ENCODE data around the gene MIR17HG.
"Not testable (repeated sequence)": the region's sequence is repeated elsewhere in the genome, so short reads cannot be mapped to it uniquely, and the experiment has no call there.

Gene MIR17HG

DNA sequence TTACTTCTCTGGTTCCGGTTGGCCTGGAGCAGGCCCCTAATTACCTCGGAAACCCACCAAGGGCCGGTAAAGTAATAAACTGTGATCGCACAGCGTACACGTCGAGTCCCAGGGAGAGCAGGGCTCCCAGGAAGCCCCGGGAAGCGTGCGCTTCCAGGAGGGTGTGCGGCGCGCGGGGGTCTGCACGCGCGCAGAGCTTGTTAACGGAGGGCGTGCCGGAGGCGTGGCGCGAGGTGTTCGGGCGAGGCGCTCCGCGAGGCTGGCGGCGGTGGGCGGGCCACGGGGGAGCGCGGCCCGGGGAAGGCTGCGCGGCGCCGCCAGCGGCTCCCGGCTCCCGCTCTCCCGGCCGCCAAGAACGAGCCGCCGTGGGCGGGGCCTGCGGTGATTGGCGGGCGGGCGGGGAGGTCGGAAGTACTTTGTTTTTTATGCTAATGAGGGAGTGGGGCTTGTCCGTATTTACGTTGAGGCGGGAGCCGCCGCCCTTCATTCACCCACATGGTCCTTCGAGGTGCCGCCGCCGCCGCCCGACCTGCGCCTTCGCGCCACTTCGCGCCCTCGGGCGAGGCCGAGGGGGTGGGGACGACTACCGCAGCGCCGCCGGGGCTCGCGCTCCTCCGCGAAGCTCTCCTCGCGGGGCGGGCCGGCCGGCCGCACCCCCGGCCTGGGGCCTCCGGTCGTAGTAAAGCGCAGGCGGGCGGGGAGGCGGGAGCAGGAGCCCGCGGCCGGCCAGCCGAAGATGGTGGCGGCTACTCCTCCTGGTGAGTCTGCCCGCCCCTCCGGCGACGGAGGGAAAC, at the start of gene MIR17HG:
Gene MIR17HG (plus strand): TSS at position 486 of the 794 bp plus-strand sequence.
- DNase-seq = peak; percentile 84

DNA sequence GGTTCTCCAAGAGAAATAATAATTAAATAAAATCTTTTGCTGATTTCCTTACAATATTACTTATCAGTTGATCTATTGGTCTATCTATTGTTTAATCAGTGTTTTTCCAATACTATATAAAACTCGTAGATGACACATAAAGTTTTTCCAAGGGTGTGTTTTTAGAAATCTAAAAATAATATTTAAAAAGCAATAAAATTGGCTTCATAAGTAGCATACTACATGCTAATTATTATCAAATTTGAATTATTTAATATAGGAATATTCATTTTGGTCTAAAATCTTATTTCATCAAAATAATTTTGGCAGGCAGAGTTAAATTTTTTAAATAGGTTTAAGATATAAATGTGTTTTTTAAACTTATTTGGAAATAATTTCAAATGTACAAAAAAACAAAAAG, 49.4 kb upstream of the MIR17HG start:
- no peak for DNase-seq

DNA sequence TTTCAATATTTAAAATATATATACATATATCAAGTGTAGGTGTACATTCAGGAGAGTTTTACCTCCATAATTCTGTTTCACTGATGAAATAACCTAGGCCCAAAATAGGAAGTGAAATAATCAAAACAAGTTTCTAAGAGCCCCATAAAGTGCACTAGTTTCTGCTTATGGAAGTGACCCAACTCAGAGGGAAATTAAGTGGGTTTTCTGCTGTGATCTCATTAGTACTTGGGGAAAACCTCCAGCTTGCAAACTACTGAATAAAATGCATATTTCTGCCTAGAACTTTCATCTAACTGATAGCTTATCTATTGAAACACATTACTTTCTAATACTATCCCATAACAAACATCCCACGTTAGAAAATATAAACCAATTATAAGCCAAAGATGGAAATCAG, 45.4 kb upstream of the MIR17HG start:
- DNase-seq = no peak

DNA sequence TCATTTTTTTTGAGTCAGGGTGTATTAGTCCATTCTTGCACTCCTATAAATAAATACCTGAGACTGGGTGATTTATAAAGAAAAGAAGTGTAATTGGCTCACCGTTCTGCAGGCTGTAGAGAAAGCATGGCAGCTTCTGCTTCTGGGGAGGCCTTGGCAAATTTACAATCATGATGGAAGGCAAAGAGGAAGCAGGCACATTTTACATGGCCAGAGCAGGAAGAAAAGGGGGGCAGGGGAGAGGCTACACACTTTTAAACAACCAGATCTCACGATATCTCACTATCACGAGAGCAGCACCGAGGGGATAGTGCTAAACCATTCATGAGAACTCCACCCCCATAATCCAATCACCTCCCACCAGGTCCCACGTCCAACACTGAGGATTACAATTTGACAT, 44.5 kb upstream of the MIR17HG start:
- DNase-seq = no peak

DNA sequence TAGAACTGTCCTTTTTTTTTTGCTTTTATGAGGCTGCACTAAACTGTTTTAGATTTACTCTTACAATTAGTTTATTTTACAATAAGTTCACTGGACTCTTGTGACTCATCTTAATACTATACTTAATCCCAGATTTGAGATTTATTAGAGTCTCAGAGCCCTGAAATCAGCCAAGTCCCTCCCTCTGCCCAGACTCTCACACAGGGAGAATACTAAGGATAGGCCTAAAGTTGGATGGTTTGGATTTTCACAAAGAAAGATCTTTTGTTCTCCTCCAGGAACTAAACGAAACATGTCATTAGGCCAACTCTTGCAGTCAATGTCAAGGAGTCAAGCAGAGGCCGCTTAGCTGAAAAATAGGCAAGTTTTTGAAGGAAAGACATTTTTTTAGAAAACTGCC, 42.7 kb upstream of the MIR17HG start:
- DNase-seq = no peak

DNA sequence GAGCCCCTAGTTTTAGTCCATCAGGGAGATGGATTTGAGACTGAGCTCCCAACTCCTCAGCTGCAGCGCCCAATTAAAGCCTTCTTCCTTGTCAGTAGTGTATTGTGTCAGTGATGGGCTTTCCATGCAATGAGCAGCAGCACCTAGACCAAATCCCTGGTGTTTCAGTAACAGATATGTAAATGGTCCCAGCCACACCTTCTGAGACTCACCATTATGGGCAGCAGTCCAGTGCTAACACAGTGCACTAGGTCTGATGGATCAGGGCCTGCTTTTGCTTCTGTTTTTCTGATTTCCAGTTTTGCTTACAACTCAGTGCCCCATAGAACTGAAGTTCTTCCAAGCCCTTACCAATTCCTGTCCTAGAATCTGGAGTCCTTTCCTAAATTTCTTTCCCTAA, 41.8 kb upstream of the MIR17HG start:
- no peak for DNase-seq

DNA sequence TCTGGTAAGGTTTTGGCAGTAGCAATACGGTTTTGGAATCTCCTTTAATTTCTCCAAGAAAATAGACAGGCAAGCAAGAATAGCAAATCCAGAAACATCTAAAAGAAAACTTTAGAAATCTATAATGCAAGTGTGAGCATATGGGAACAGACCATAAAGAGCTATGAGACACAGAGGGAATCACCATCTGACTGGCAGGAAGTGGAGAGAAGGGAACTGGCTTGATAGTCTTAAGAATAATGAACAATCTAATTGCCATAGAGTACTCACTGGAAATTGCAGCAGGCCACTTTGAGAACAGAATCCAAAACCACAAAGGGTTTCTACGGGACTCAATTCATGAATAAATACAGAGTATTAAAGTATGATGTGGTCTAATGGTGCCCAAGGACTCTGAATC, 39.6 kb upstream of the MIR17HG start:
- DNase-seq = no peak

DNA sequence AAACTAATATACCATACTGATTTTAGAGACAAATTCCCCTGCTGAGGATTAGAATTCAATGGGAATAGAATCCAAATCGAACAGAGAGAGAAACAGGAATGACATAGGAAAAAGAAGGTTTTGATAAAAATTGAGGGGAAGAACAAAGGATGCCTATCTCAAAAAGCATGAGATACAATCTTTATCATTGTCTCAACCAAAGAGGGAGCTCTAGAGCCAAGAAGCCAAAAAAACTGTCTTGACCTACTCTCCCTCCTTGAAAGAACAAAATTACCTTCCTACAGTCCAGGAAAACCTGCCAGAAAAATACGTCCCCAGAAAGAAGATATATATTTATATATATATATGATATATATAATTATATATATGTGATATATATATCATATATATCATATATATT, 39.2 kb upstream of the MIR17HG start:
- DNase-seq = no peak

DNA sequence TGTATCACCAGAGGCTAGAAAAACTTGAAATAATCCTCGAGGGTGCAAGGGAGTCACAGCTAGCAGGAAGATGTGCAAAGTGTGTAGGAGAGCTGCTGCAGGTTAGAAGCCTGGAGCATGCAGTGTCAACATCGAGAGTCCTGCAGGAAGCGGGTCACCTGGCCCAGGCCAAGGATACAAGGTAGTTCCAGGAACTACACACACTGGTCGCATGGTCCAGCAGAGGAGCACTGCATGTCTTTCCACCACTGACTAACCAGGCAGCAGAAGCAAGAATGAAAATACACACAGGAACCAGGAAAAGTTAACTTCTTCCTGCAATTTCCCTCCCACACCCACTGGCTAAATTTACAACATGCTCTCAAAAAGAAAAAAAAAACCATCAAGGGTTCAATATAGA, 36.0 kb upstream of the MIR17HG start:
- no peak for DNase-seq

DNA sequence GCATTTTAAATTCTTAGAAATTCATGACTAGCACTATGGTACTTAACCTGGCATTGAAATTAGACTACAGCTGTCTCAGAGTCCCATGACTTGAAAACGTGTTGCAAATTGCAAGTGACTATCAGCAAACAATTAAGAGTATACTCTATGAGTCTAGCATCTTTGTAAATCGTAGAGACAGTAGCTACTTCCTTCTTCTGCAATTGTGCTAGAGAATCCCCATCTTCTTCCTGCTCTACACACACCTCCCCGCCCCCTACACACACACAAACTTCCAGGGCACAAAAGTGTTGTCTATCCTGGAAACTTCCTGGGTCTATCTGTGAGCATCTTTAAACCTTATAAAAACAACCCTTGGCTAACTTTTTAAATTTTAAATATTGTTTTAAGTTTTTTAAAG, 35.2 kb upstream of the MIR17HG start:
- DNase-seq = no peak

DNA sequence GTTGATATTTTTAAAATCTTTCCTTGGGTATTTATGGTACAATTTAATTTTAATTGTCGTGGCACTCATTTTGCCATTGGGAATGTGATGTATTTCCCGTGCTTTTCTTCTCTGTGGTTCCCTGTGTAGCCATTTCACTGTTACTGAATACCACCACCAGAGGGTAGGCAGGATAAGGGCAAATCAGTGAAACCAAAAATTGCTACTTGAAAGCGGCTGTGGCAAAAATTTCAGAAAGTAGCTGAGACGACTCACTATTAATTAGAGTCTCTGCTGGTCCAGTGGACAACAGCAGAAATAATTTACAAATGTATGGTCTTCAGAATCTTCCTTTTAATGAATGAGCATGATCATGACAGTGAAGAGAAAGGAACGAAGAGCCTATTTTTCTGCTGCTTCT, 34.4 kb upstream of the MIR17HG start:
- DNase-seq = peak; percentile 2

DNA sequence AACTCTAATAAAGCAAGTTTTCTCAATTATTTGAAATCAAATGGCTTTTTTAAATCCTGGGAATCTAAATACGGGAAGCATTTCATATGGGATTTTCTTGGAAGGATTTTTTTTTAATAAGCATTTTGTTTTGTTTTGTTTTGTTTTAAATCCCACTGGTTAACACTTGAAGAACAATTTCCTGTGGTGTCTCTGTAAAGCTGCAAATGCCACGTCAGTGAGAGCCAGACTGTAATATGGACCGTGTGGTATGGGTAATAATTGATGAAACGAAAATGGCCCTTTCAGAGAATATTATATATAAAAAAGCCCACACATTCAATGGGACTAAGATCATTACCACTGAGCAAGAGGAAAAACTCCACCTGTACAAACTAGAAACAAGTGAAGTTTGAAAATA, 33.9 kb upstream of the MIR17HG start:
- no peak for DNase-seq

DNA sequence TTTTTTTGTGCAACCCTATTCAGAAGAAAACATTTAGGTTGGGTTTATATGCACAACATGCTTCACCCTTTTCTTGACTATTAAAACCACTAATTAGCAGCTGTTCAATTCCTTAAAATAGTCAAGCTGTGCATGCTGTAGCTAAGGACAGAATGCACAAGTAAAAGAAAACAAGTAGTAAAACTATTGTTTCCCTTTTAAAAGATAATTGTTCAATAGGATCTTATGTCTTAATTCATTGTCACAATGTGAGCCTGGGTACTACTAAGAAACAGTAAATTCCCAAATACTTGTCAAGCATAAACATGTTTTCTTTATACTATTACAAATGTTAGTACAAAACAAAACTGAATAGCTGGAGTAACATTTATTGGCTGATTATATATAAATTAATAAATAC, 32.6 kb upstream of the MIR17HG start:
- DNase-seq = no peak

DNA sequence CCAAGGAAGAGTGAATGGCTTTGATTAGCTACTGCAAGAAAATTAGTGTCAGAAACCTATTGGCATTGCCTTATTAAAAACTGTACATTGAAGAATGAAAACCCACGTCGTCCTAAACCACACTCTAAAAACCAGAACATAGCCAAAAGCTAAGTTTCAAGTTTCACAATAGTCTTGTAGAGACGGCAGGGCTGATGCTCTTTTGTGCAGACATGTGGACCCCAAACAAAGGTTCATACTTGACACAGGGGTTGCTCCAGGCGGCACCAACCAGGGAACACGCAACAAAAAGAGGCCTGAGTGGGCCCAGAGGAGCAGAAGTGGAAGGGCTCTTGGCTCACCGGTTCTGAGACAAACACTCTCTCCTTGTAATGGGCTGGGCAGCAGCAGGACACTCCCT, 28.6 kb upstream of the MIR17HG start:
- no peak for DNase-seq

DNA sequence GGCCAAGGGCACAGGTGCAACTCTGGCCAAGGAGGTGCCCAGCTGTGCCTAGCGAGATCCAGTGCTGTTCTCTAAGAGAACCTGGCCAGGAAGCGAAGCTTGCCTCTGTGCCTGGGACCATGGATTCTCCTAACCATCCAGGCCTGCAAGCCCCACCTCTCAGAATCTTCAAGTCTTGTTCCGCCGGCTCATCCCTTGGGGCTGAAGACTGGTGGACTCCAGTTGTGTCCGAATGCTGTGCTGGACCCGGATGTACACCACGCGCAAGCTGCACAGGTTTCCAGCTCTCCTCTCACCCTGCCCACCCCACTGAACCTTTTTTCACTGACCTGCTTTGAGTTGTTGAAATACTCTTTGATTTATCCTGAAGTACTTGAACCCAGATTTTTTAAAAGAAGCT, 27.5 kb upstream of the MIR17HG start:
- DNase-seq = no peak

DNA sequence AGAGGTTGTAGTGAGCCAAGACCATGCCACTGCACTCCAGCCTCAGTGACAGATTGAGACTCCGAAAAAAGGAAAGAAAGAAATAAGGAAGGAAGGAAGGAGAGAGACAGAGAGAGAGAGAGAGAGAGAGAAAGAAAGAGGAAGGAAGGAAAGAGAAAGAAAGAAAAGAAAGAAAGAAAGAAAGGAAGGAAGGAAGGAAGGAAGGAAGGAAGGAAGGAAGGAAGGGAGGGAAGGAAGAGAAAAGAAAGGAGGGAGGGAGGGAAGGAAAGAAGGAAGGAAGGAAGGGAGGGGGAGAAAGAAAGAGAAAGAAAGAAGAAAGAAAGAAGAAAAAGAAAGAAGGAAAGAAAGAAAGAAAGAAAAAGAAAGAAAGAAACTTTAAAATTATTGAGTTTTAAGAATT, 26.5 kb upstream of the MIR17HG start:
- DNase-seq = not testable (repeated sequence)

DNA sequence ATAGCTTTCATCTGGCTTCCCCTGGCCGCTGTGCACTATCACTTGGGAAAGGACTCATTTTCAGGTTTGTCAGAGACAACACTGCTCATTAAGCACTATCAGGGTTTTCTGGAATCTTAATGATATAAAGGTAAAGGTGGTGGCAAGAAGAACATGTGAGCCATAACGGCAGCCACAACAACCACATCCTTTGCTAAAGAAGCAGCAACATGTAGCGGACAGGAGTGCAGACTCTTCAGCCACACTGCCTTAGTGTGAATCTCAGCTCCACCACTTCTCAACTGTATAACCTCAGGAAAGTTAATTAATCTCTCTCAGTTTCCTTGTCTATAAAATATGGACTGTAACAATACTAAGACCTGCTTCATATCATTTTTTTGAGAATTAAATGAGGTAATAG, 24.1 kb upstream of the MIR17HG start:
- no peak for DNase-seq

DNA sequence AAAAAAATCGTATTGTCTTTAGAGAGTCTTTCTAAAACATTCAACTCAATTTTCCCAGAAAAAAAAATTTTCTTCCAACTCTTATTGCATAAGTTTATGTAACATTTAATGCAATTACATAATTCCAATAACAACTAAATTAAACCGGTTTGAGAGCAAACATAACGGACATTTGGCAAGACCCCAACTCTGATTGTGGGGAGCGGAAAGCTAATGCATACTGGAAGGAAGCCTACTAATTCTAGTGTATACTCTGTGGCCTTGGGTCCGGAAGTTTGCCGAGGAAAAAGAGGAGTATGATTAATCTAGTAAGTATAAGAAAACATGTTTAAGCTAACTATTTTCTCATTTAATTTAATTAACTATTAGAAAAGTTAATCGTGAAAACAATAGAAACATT, 21.3 kb upstream of the MIR17HG start:
- DNase-seq = no peak

DNA sequence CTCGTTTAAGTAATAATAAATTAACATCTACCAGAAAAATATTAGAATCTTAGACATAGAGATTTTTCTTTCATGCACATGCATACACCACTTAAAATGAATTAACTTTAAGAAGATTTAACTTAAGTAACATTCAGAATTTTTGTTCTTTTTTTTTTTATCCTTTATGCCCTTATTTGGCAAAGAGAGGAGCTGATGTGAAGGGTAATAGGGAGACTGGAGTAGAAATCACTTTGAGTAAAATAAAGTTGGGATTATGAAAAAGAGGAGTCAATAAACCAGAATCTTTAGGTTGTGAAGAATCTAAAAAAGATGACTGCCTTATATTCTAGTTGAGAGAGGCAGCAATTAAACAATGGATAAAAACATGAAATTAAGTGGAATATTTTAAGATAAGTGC, 18.8 kb upstream of the MIR17HG start:
- DNase-seq = no peak

DNA sequence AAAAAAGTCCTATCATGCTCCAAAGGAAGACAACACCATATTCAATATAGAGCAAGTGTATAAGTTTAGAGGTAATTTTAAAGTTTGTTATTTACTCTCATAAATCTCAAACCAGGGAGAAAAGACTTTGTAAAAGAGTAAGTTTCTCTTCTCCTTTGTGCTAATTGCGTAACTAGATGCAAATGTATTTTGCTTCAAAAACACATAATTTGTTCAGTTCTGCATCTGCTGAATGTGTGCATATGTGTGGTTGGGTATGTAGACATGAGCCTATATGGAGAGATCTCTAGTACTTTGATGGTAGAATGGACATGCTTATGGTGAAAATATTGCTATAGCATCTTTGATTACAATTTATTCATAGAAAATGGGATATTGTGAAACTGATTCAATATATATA, 17.8 kb upstream of the MIR17HG start:
- DNase-seq = no peak

DNA sequence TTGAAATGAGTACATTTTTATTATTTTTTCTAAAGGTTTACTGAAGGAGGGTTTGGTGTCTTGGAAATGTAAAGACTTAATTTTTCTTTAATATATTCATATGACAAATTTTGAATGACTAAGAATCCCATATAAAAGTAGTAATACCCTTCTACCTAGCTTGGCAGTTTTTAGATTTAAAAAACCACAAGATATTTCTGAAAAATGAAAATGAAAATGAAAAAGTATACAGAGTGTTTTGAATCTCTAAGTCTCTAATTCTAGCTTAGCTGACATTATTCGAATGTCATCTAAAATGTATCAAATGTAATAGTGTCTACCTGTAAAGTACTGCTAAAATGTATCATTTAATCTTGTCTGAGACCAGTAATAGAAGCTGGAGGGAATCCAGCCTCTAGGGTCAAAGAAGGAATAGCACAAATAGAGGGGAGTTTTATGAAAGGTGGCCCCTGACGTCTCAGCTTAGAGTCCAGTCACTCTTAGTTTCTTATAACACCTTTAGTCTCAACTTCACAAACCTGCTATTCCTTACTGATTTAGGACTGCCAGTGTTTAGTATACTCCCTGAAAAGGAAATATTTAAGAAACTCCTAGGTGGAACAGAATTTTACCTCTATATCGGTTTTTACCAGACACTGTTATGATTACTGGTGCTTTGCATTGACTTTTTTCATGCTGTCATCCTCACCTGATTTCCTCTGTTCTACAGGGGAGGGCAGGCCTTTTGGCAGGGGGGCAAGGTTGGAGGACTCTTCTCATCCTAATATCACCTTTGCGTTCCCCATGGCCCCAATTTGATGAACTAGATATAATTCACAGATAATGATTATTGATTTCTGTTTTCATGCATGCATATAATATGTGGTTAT, 16.2 kb upstream of the MIR17HG start:
- no peak for DNase-seq

DNA sequence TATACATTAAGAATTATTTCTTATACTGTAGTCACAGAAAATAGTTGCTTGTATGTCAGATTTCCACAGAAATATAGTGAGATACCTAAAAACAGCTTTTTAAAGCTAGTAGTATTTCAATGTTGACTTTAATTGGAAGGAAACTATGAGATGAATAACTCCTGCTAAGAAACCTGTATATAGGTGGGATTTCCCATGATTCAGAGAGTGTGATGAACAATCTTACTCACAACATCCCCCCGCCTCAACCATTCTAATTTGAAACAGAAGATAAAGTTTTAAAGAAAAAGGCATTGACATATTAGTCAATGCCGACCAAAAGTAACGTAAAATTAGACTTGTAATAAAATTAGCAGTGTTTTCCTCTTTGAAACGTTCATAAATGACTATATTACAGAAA, 1.4 kb upstream of the MIR17HG start:
- no peak for DNase-seq

DNA sequence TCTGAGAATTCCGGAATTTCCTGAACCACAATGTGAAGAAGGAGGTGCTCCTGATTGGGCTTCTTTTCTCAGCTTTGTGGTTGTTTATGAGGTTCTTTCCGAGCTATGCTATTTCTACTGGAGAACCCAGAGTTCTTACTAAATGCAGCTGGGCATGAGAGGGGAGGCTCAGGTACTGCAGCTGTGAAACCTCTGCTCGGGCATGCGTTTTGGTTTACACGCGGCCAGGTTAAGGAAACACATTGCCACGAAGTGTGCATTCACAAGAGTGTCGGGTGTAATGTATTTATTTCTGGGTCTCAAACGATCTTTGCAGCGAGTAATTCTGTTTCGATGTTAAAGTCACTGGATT, 661 bp upstream of the MIR17HG start:
- DNase-seq = no peak

Data from EL (cell line).